Fibroblast of skin of back (primary cell): ENCODE results near the gene RESF1.

Source experiments
- DNase-seq: peaks from one replicate; pipeline ENCODE4 v3.0.0-alpha.2; 2013

RESF1 gene

GRCh38 chr12:31959701-31960391, 631 bp downstream of the RESF1 start:
- peak; percentile 63 for DNase-seq

- DNase-seq, result no peak
Measured at GRCh38 chr12:31961137-31961536, 1.9 kb downstream of the RESF1 start.

DNA sequence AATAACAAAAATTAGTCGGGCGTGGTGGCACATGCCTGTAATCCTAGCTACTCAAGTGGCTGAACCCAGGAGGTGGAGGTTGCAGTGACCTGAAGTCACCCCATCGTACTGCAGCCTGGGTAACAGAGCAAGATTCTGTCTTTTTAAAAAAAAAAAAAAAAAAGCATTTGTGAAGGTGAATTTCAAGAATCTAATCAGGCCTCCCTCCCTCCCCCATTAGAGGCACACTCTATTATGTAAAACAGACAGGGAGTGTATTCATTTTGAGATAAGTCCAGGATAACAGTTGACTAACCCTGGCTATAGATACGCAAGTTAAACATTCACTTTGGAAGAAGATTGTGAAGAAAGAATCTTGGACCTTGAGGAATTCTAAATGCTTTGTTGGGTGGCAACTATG, 2.9 kb downstream of the RESF1 start:
- no peak for DNase-seq

DNA sequence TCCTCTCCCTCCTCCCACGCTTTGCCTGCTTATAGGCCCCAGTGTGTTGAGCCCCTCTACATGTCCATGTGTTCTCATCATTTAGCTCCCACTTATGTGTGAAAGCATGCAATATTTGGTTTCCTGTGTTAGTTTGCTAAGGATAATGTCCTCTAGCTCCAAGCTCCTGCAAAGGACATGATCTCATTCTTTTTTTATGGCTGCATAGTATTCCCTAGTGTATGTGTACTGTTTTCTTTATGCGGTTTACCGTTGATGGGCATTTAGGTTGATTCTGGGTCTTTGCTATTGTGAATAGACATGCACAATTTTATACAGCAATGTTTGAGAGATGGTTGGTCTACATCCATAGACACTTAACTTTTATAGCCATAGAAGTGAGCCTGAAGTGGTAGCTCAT, 5.1 kb downstream of the RESF1 start:
- no peak for DNase-seq

DNA sequence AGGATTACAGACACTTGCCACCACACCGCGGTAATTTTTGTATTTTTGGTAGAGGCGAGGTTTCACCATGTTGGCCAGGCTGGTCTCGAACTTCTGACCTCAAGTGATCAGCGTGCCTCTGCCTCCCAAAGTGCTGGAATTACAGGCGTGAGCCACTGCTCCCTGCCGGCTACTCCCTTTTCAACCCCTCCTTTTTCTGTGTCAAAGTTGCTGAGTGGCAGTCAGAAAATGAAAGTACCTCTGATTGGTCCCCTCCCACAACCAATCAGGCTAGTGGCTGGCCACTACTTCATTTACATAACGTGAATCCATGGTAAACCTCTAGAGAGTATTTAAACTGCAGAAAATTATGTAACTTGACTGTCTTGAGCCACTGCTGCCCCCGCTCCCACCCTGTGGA, 5.9 kb downstream of the RESF1 start:
- no peak for DNase-seq

DNA sequence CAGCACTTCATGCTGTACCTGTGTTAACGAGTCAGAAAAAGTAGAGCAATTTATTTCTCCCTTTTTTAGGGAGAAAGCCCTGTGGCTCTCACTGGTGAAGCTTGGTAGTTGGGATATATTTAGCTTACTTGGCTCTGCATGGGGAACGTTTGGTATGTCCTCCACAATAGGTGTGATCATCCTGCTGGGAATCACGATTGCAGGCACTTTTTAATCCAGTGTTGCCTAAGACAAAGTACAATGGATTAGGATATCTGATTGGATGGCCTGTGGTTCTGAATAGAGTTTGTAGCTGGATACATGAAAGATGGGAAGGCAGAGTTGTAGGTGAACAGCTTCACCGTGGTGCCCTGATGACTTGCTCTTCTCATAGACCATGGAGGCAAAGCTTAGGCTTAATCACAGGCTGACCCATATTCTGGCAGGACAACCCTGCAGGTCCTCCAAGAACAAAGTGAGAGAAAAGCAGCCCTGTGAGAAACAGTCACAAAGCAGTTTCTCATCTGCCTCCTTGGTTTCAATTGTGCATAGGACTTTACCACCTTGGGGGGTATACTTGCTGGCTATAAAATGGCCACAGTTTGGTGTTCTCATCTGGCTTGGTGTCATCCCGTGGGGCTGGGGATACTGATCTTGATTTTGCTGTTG, 7.5 kb downstream of the RESF1 start:
- DNase-seq, result no peak

GRCh38 chr12:31967539-31967938, 8.3 kb downstream of the RESF1 start:
- DNase-seq, result no peak

DNA sequence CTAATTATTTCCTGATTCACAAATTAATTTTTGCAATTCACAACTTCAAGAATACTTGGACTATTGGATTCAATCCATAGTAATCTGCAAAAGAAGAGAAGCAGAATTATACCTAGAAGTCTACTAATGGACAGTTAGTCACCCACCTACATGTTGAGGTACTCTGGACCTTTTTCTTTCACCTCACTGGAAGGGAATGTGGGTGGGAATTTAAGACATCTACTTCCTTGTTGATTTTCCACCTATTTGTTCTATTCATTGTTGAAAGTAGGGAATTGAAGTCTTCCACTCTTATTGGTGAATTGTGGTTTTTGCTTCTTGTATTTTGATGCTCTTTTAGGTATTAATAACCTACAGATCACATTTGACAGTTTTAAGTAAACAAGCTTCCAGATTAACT, 11.0 kb downstream of the RESF1 start:
- no peak for DNase-seq

- no peak for DNase-seq
Measured at GRCh38 chr12:31973818-31974217, 14.6 kb downstream of the RESF1 start.

- DNase-seq, result no peak
Measured at GRCh38 chr12:31974673-31975072, 15.5 kb downstream of the RESF1 start.

DNA sequence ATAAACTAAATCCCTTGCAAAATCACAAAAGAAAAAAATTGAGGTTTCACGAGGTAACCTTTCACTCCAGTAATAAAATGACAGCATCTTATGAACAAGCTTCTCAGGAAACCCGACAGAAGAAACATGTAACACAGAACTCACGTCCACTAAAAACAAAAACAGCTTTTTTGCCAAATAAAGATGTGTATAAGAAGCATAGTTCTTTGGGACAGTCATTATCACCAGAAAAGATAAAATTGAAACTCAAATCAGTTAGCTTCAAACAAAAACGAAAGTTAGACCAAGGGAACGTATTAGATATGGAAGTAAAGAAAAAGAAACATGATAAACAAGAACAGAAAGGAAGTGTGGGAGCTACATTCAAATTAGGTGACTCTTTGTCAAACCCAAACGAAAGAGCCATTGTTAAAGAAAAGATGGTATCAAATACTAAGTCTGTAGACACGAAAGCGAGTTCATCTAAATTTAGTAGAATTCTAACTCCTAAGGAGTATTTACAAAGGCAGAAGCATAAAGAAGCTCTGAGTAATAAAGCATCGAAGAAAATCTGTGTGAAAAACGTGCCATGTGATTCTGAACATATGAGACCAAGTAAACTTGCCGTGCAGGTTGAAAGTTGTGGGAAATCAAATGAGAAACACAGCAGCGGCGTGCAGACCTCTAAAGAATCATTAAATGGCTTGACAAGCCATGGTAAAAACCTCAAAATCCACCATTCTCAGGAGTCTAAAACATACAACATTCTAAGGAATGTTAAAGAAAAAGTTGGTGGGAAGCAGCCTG, 25.8 kb downstream of the RESF1 start:
- DNase-seq, result no peak

- DNase-seq, result no peak
Measured at GRCh38 chr12:31985832-31986231, 26.6 kb downstream of the RESF1 start.

GRCh38 chr12:31989571-31990362, 30.6 kb downstream of the RESF1 start:
- DNase-seq, result no peak

DNA sequence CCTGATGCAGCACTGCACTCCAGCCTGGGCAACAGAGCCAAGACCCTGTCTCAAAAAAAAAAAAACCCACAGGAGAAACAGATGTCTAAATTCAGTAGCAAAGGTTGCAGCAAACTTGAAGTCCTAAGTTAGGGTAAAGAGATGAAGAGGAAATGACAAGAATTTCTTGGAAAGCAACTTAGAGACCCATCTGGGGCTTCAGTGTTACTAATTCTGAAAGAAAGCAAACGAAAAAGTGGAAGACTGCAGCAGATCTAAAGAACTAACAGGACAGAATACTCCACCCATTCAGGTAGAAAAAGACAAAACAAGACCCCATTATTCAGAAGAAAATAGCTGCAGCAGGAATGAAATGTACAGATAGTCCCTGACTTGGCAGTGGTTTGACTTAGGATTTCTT, 31.9 kb downstream of the RESF1 start:
- no peak for DNase-seq

DNA sequence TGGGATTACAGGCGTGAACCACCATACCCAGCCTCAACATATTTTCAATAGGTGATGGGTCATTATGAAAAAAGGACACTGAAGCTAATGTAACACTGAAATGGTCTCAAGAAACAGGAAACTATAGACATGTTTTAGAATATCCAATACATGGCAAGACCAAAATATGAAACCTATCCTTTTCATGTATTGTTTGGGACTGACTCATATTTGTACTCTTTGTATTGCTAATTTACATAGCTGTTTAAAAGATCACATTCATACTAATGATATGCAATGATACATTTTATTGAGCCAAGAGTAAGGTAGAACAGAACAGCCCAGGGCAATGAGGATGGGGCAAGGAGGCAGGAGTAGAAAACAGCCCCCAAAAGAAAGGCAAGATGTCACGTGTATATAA, 32.6 kb downstream of the RESF1 start:
- DNase-seq, result no peak

- DNase-seq, result peak; percentile 2
Measured at GRCh38 chr12:31999692-32000091, 40.5 kb downstream of the RESF1 start.

- DNase-seq, result no peak
Measured at GRCh38 chr12:32000373-32001005, 41.3 kb downstream of the RESF1 start.

- DNase-seq, result peak; percentile 20
Measured at GRCh38 chr12:32002848-32003493, 43.8 kb downstream of the RESF1 start.

GRCh38 chr12:32003654-32004053, 44.4 kb downstream of the RESF1 start:
- no peak for DNase-seq

DNA sequence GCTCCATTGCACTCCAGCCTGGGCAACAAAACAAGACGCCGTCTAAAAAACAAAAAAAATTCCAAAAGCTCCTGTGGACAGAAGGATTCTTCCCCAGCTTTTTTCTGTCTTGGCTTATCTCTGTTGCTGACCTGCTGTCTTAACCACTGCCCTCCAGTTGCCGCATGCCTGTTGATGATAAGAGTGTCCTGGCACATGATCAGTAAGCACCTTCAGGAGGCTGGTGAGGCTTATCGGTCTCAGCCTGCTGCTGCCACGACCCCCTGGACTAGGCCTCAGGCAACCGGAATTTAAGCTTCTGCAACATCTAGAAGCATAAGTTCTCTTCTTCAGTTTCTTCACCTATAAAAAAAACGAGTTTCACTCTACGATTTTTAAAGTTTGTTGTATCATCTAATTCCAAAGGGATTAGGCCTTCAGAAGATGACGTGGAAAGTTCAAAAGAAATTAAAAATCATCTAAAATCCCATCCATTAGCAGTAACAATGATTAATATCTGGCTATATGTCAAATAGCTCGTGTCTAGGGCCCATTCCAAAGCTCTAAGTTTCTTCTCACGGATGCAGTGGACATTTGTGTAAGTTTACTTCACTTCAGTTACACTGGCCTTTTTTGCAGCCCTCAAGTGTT, 46.4 kb downstream of the RESF1 start:
- no peak for DNase-seq
